ENCODE data around the gene SCFD2. TPM values are rescaled to one million over a fixed set of nuclear protein-coding genes. Genes with fewer than 3 reads are reported as not detected.

SCFD2 gene
- total RNA-seq, 1 donor from 2014 or later = 13.2 TPM

GRCh38 chr4:52987392-52988056 is 378.3 kb downstream of the SCFD2 start:
- H3K27me3 ChIP-seq (ENCODE audit: low read depth) = no peaks in the 10 kb centered on the region
- H3K9me3 ChIP-seq = no peaks in the 10 kb centered on the region
- H3K4me3 ChIP-seq = no peak overlapping the region
- no peaks in the 10 kb centered on the region for H3K36me3 ChIP-seq
- DNase-seq = no peak
- intact Hi-C loops (cut with DNase I) = no loop called here
- ATAC-seq = no peak
- H3K27ac ChIP-seq = no peak overlapping the region
- TF ChIP-seq, protein P1, sequence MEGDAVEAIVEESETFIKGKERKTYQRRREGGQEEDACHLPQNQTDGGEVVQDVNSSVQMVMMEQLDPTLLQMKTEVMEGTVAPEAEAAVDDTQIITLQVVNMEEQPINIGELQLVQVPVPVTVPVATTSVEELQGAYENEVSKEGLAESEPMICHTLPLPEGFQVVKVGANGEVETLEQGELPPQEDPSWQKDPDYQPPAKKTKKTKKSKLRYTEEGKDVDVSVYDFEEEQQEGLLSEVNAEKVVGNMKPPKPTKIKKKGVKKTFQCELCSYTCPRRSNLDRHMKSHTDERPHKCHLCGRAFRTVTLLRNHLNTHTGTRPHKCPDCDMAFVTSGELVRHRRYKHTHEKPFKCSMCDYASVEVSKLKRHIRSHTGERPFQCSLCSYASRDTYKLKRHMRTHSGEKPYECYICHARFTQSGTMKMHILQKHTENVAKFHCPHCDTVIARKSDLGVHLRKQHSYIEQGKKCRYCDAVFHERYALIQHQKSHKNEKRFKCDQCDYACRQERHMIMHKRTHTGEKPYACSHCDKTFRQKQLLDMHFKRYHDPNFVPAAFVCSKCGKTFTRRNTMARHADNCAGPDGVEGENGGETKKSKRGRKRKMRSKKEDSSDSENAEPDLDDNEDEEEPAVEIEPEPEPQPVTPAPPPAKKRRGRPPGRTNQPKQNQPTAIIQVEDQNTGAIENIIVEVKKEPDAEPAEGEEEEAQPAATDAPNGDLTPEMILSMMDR (IDR thresholded peaks at IDR 0.05) = no peak
- peaks cover 18% of the 10 kb centered on the region for H3K4me1 ChIP-seq

GRCh38 chr4:52984462-52984881 is 381.4 kb downstream of the SCFD2 start:
- peaks cover 20% of the 10 kb centered on the region for H3K4me1 ChIP-seq
- no peaks in the 10 kb centered on the region for H3K27me3 ChIP-seq (ENCODE audit: low read depth)
- H3K4me3 ChIP-seq = no peak overlapping the region
- TF ChIP-seq, protein P1 (IDR thresholded peaks at IDR 0.05) = no peak
- intact Hi-C loops (cut with DNase I) = loop anchor here (5.0 kb wide), 1 partner anchor 437 kb away; no protein-coding TSS in a partner anchor
- no peaks in the 10 kb centered on the region for H3K36me3 ChIP-seq
- DNase-seq (no peak), ATAC-seq (no peak)
- no peaks in the 10 kb centered on the region for H3K9me3 ChIP-seq
- no peak overlapping the region for H3K27ac ChIP-seq

DNA sequence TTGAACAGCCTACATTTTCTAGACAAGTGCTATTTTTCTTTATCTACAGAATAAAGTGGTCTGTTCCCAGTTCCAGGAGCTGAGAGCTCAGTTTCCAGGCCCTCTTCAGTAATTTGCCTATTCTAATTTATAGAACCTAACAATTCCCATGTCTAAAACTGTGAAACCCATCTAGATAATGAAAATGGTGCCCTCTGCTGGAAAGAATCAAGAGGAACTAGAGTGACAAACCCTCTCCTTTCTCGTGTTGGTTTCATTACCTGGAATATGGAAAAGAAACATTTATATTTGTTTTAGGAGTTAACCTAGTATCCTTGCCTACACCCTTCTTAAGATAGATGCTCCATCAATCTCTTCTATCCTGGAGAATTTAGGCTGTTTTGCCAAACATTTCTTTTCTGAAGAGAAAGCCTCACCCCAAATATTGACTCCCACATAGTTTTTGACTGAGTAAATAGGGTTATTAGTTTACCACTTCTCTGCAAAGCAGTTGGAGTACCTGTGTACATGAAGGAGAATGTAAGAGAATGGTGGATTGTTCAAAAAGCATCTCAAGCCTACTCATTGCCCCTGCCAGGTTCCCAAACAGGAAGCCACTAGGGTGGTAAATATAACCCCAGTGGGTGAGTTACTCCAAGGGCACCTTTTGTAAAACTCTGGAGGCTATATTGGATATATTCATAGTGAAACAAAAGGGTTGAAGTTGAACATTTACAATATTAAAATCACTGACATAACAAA is 382.1 kb downstream of the SCFD2 start:
- Histone ChIP-seq H3K4me1 (peaks cover 20% of the 10 kb centered on the region), H3K4me3 (no peak overlapping the region), H3K36me3 (no peaks in the 10 kb centered on the region), H3K27ac (no peak overlapping the region), H3K9me3 (no peaks in the 10 kb centered on the region), H3K27me3 (ENCODE audit: low read depth) (no peaks in the 10 kb centered on the region)
- ATAC-seq = peak; percentile 68 to 92
- no peak for DNase-seq
- TF ChIP-seq, protein P1 (IDR thresholded peaks at IDR 0.05) = peak; percentile 74
- intact Hi-C loops (cut with DNase I) = loop anchor here (5.0 kb wide), 1 partner anchor 436 kb away; no protein-coding TSS in a partner anchor

GRCh38 chr4:52982946-52983340 is 382.9 kb downstream of the SCFD2 start:
- intact Hi-C loops (cut with DNase I) = loop anchor here (5.0 kb wide), 1 partner anchor 436 kb away; no protein-coding TSS in a partner anchor
- Histone ChIP-seq H3K27ac (no peak overlapping the region), H3K27me3 (ENCODE audit: low read depth) (no peaks in the 10 kb centered on the region), H3K36me3 (no peaks in the 10 kb centered on the region), H3K4me3 (no peak overlapping the region), H3K4me1 (peaks cover 20% of the 10 kb centered on the region), H3K9me3 (no peaks in the 10 kb centered on the region)
- DNase-seq (no peak), ATAC-seq (no peak)
- TF ChIP-seq, protein P1 (IDR thresholded peaks at IDR 0.05) = no peak

GRCh38 chr4:52982255-52982945 is 383.5 kb downstream of the SCFD2 start:
- peaks cover 20% of the 10 kb centered on the region for H3K4me1 ChIP-seq
- no peaks in the 10 kb centered on the region for H3K9me3 ChIP-seq
- no peaks in the 10 kb centered on the region for H3K27me3 ChIP-seq (ENCODE audit: low read depth)
- H3K36me3 ChIP-seq = no peaks in the 10 kb centered on the region
- H3K27ac ChIP-seq = no peak overlapping the region
- no peak overlapping the region for H3K4me3 ChIP-seq
- intact Hi-C loops (cut with DNase I) = loop anchor here (5.0 kb wide), 1 partner anchor 435 kb away; no protein-coding TSS in a partner anchor
- ATAC-seq (peak; percentile 63 to 85), DNase-seq (no peak)
- TF ChIP-seq, protein P1 (IDR thresholded peaks at IDR 0.05) = peak; percentile 63

Data from lower lobe of right lung (tissue), 2 donors.